NCI-H2227 (cell line): ENCODE data around the gene MALSU1.

Source experiments
- DNase-seq: peaks from one replicate; lab custom pipeline; 2025; ENCODE audit not compliant: unreplicated experiment; lab: John Stamatoyannopoulos, UW

Gene MALSU1

GRCh38 chr7:23335136-23335535, 36.0 kb downstream of the MALSU1 start:
- no peak for DNase-seq

- no peak for DNase-seq
Observed at GRCh38 chr7:23335621-23336020, 36.5 kb downstream of the MALSU1 start.

- DNase-seq = no peak
Observed at GRCh38 chr7:23336086-23336485, 36.9 kb downstream of the MALSU1 start.

GRCh38 chr7:23336799-23337283, 37.7 kb downstream of the MALSU1 start:
- no peak for DNase-seq

GRCh38 chr7:23337374-23337773, 38.2 kb downstream of the MALSU1 start:
- no peak for DNase-seq

- no peak for DNase-seq
Observed at GRCh38 chr7:23338439-23338838, 39.3 kb downstream of the MALSU1 start.

GRCh38 chr7:23338863-23339262, 39.7 kb downstream of the MALSU1 start:
- DNase-seq = no peak

GRCh38 chr7:23341846-23342598, 42.9 kb downstream of the MALSU1 start:
- no peak for DNase-seq

- no peak for DNase-seq
Observed at GRCh38 chr7:23343102-23343501, 44.0 kb downstream of the MALSU1 start.

GRCh38 chr7:23343806-23344475, 44.8 kb downstream of the MALSU1 start:
- DNase-seq = no peak

GRCh38 chr7:23345601-23346000, 46.5 kb downstream of the MALSU1 start:
- DNase-seq = no peak

GRCh38 chr7:23346316-23346715, 47.2 kb downstream of the MALSU1 start:
- DNase-seq = no peak

GRCh38 chr7:23347033-23347681, 48.0 kb downstream of the MALSU1 start:
- DNase-seq = no peak

GRCh38 chr7:23347682-23348180, 48.6 kb downstream of the MALSU1 start:
- DNase-seq = peak; percentile 33

GRCh38 chr7:23349484-23350157, 50.5 kb downstream of the MALSU1 start:
- DNase-seq = no peak

- no peak for DNase-seq
Observed at GRCh38 chr7:23350466-23350865, 51.3 kb downstream of the MALSU1 start.

- no peak for DNase-seq
Observed at GRCh38 chr7:23353172-23353571, 54.0 kb downstream of the MALSU1 start.

GRCh38 chr7:23356168-23356567, 57.0 kb downstream of the MALSU1 start:
- no peak for DNase-seq

GRCh38 chr7:23356726-23357125, 57.6 kb downstream of the MALSU1 start:
- no peak for DNase-seq

- DNase-seq = peak; percentile 33
Observed at GRCh38 chr7:23357190-23358093, 58.3 kb downstream of the MALSU1 start.
